SK-N-MC (cell line): ENCODE measurements around the gene INO80E.

Source experiments
- EZH2 ChIP-seq: fragments of 200-600 bp; sonication (generic); IDR thresholded peaks from one replicate; pipeline ENCODE4 v1.6.1; 2017; ENCODE audit warnings: antibody characterized with exemption
- FOXP2 ChIP-seq: optimal IDR thresholded peaks from 2 replicates; pipeline ENCODE3; 2011; ENCODE audit warnings: mild to moderate bottlenecking, moderate library complexity; ENCODE audit not compliant: insufficient read depth; ENCODE audit errors: extremely low read length, control extremely low read depth
- POLR2AphosphoS5 ChIP-seq: IDR thresholded peaks from 2 replicates; pipeline ENCODE4 v1.6.1; 2012; ENCODE audit warnings: mild to moderate bottlenecking, low read depth, low read length, borderline replicate concordance

DNA sequence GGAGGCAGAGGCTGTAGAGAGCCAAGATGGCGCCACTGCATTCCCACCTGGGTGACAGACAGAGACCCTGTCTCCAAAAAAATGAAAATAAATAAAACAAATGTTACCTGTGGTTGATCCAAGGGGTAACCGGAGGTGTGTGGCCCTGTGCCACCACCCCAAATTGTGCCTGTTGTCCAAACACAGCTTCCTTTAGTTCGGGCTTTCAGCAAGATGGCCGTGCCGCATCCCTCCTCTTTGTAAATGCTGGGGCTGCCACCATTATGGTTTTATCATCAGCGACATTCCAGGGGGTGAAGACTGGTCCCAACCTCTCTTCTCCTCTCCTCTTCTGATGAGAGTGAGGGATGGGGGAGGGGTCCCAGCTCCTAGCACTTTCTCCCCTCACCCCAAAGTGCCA is 26.8 kb downstream of the INO80E start, which contains the start of gene C16orf92:
- TF ChIP-seq POLR2AphosphoS5 (no peak), EZH2 (no peak), FOXP2 (no peak)
